HepG2 (cell line): ENCODE measurements around the gene KHNYN. TPM values are rescaled to one million over a fixed set of nuclear protein-coding genes. Genes with fewer than 3 reads are reported as not detected.
A peak's percentile ranks its signal among the peaks of the same experiment; 100 is the strongest.

Source experiments
- ASH2L ChIP-seq: fragments of 300-600, 200-600 bp; sonication (generic); IDR thresholded peaks from 2 replicates; pipeline ENCODE4 v1.7.0; 2017; ENCODE audit warnings: low read depth, mild to moderate bottlenecking, moderate library complexity, mixed read lengths, low read length; ENCODE audit not compliant: insufficient read length
- CHD4 ChIP-seq: fragments of 200-600 bp; sonication (generic); IDR thresholded peaks from 2 replicates; pipeline ENCODE4 v1.7.0; 2017; ENCODE audit warnings: mild to moderate bottlenecking, low read length, borderline replicate concordance
- DR1 ChIP-seq: sonication (generic); formaldehyde crosslinking; IDR thresholded peaks from 2 replicates; pipeline ENCODE4 v1.8.0; 2021; ENCODE audit warnings: mild to moderate bottlenecking, missing genetic modification reagents, inconsistent platforms
- ETV5 ChIP-seq: IDR thresholded peaks from 2 replicates; pipeline ENCODE4 v1.6.1; 2018; ENCODE audit warnings: missing biosample characterization, missing genetic modification reagents, inconsistent platforms, borderline replicate concordance
- HNRNPK ChIP-seq: fragments of 200-400 bp; formaldehyde crosslinking; IDR thresholded peaks from 2 replicates; pipeline ENCODE4 v1.6.1; 2018; ENCODE audit warnings: low read length, low read depth, moderate library complexity, mild to moderate bottlenecking; ENCODE audit not compliant: poor library complexity, severe bottlenecking
- ISX ChIP-seq: sonication (generic); formaldehyde crosslinking; conservative IDR thresholded peaks from 2 replicates; pipeline ENCODE4 v1.5.0; 2020; ENCODE audit warnings: missing genetic modification reagents
- KLF13 ChIP-seq: sonication (generic); formaldehyde crosslinking; IDR thresholded peaks from 2 replicates; pipeline ENCODE4 v1.4.0; 2020; ENCODE audit warnings: mild to moderate bottlenecking, missing genetic modification reagents
- MLXIP ChIP-seq: sonication (generic); formaldehyde crosslinking; IDR thresholded peaks from 2 replicates; pipeline ENCODE4 v1.9.0; 2021; ENCODE audit warnings: missing genetic modification reagents, borderline replicate concordance
- MXD1 ChIP-seq: sonication (generic); formaldehyde crosslinking; IDR thresholded peaks from 2 replicates; pipeline ENCODE4 v1.4.0; 2020; ENCODE audit warnings: mild to moderate bottlenecking, missing genetic modification reagents
- PRMT3 ChIP-seq: sonication (generic); formaldehyde crosslinking; IDR thresholded peaks from 2 replicates; pipeline ENCODE4 v1.8.1; 2022; ENCODE audit warnings: low read depth, mild to moderate bottlenecking, moderate library complexity, missing genetic modification reagents, borderline replicate concordance
- SRF ChIP-seq: IDR thresholded peaks from 2 replicates; pipeline ENCODE4 v1.6.1; 2011; ENCODE audit warnings: mild to moderate bottlenecking, low read depth, low read length, moderate library complexity
- SRSF9 ChIP-seq: fragments of 200-400 bp; formaldehyde crosslinking; IDR thresholded peaks from 2 replicates; pipeline ENCODE4 v1.6.1; 2018; ENCODE audit warnings: borderline replicate concordance, mild to moderate bottlenecking, low read depth, low read length; ENCODE audit not compliant: insufficient read depth, poor library complexity, severe bottlenecking
- TEAD2 ChIP-seq: sonication (generic); formaldehyde crosslinking; IDR thresholded peaks from 2 replicates; pipeline ENCODE4 v1.9.0; 2021; ENCODE audit warnings: missing genetic modification reagents
- ZFP36 ChIP-seq: fragments of 150-350 bp; IDR thresholded peaks from 2 replicates; pipeline ENCODE4 v1.6.1; 2018; ENCODE audit warnings: borderline replicate concordance, low read length, low read depth; ENCODE audit not compliant: partially characterized antibody
- ZFP36L1 ChIP-seq: sonication (generic); formaldehyde crosslinking; IDR thresholded peaks from 2 replicates; pipeline ENCODE4 v1.8.0; 2022; ENCODE audit warnings: mild to moderate bottlenecking, missing genetic modification reagents, moderate library complexity
- ZKSCAN5 ChIP-seq: sonication (generic); formaldehyde crosslinking; IDR thresholded peaks from 2 replicates; pipeline ENCODE4 v1.5.1; 2020; ENCODE audit warnings: mild to moderate bottlenecking, missing genetic modification reagents
- ZNF292 ChIP-seq: sonication (generic); formaldehyde crosslinking; IDR thresholded peaks from 2 replicates; pipeline ENCODE4 v1.8.1; 2022; ENCODE audit warnings: mild to moderate bottlenecking, low read depth, missing genetic modification reagents, borderline replicate concordance
- ZNF326 ChIP-seq: sonication (generic); formaldehyde crosslinking; IDR thresholded peaks from 2 replicates; pipeline ENCODE4 v1.4.0; 2020; ENCODE audit warnings: missing genetic modification reagents, borderline replicate concordance
- ZNF580 ChIP-seq: IDR thresholded peaks from 2 replicates; pipeline ENCODE4 v1.6.1; 2016; ENCODE audit warnings: low read depth, borderline replicate concordance
- ZNF747 ChIP-seq: sonication (generic); formaldehyde crosslinking; IDR thresholded peaks from 2 replicates; pipeline ENCODE4 v1.8.1; 2023; ENCODE audit warnings: missing genetic modification reagents, mild to moderate bottlenecking, borderline replicate concordance
- ZNF784 ChIP-seq: sonication (generic); formaldehyde crosslinking; IDR thresholded peaks from 2 replicates; pipeline ENCODE4 v1.5.1; 2020; ENCODE audit warnings: missing genetic modification reagents, mild to moderate bottlenecking, borderline replicate concordance
- ZNF792 ChIP-seq: IDR thresholded peaks from 2 replicates; pipeline ENCODE4 v1.6.1; 2016
- ZSCAN21 ChIP-seq: sonication (generic); formaldehyde crosslinking; IDR thresholded peaks from 2 replicates; pipeline ENCODE4 v1.8.0; 2022; ENCODE audit warnings: mild to moderate bottlenecking, missing genetic modification reagents, moderate library complexity, borderline replicate concordance
- ZZZ3 ChIP-seq: sonication (generic); formaldehyde crosslinking; IDR thresholded peaks from 2 replicates; pipeline ENCODE4 v1.4.0; 2020; ENCODE audit warnings: missing genetic modification reagents, mild to moderate bottlenecking, borderline replicate concordance
- polyA plus RNA-seq, 8 experiments: library from polyadenylated mRNA; depleted of rRNA in 3 of 8; stranded (reverse) in 7 of 8; unstranded in 1 of 8; fragments of >200 nt; fragmentation: Illumina TruSeq in 4 of 8; extraction: Trizol in 4 of 8; gene quantifications; 2 replicates each; pipeline versions ENCODE4 v1.2.1 to v1.2.3, GENCODE V29; 2011 to 2016; ENCODE audit warnings: low read depth in 4 of 8, missing spikeins in 1 of 8, mixed read lengths in 1 of 8; ENCODE audit not compliant: insufficient read depth in 1 of 8
- total RNA-seq, 5 experiments: library from RNA; depleted of rRNA; stranded (reverse); fragments of >200 nt; fragmentation: Illumina TruSeq; extraction: Trizol; gene quantifications; 2 replicates each; pipeline ENCODE4 v1.2.3, GENCODE V29; 2016; ENCODE audit warnings: low read depth in 1 of 5

The KHNYN gene
- total and polyA plus RNA-seq, 2 of the 13 experiments (the other 11 are each of a cell fraction or from before 2014, with no cell fraction given): 52.8 to 75.7 TPM

DNA sequence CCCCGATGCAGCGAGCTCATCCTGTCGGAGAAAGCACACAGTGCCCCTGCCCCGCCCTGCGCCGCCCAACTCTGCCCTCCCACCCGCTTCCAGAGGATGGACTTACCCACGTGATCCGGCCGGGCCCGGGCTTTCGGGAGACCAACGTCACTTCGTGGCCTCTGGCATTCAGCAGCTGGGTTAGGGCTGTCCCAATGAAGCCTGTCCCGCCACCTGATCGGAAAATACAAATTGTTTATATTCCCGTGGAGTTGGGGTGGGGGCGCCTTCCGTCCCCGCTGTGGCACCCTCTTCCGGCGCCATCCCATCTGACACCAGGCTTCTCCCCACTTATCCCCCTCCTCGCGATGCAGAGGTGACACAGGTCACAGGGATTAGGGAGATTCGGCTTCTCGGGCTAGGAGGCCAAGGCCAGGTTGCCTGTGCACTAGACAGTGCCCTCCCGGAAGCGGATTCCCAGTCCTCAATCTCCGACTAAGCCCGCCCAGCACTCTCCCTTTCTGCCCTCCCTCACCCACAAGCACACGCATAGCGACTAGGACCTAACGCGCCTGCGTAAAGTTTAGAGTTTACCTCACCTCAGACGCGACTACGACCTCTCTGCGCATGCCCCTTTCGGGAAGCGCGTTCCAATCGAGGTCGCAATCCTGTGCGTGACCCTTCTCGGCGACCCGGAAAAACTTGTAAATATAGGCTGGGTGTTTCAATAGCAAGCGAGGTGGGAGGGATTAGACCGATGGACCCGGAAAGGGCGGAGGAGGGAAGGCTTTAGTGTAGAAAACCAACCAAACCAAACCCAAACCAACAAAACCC is 12.7 kb downstream of the KHNYN start, which contains the start of gene SDR39U1 (continued):
- TF ChIP-seq MLXIP (CRISPR knock-in tag) (peak; percentile 94; the same call in 1 of the 2 replicates), ZZZ3 (CRISPR knock-in tag) (peak; percentile 78; the same call in 1 of the 2 replicates), ZNF580 (CRISPR knock-in tag) (peak; percentile 90), ZNF292 (CRISPR knock-in tag) (peak; percentile 96), HNRNPK (no peak), CHD4 (peak; percentile 97), ETV5 (peak; percentile 90), PRMT3 (CRISPR knock-in tag) (no peak; the same call in 1 of the 2 replicates), DR1 (CRISPR knock-in tag) (peak; percentile 71; the same call in 1 of the 2 replicates), MXD1 (CRISPR knock-in tag) (peak; percentile 96), ZNF326 (peak; percentile 71; the same call in 1 of the 2 replicates), SRSF9 (no peak), KLF13 (CRISPR knock-in tag) (0 out of 2 replicates have a peak, but pooled peaks have one; percentile 85), SRF (peak; percentile 57; the same call in 1 of the 2 replicates), TEAD2 (CRISPR knock-in tag) (no peak), ZNF784 (CRISPR knock-in tag) (peak; percentile 78; the same call in 1 of the 2 replicates), ZSCAN21 (CRISPR knock-in tag) (peak; percentile 94; the same call in 1 of the 2 replicates), ZFP36 (no peak), ISX (CRISPR knock-in tag) (0 out of 2 replicates have a peak, but pooled peaks have one; percentile 63), ZFP36L1 (CRISPR knock-in tag) (peak; percentile 94), ZNF747 (peak; percentile 95), ZNF792 (CRISPR knock-in tag) (peak; percentile 83; the same call in 1 of the 2 replicates), ZKSCAN5 (CRISPR knock-in tag) (no peak), ASH2L (peak; percentile 99)
